ENCODE results near the gene MRFAP1L1. TPM values are rescaled to one million over a fixed set of nuclear protein-coding genes. Genes with fewer than 3 reads are reported as not detected.

The MRFAP1L1 gene
- total RNA-seq, 2 experiments from 2014 or later = 37.0 to 38.6 TPM

GRCh38 chr4:6749340-6750171, 39.9 kb upstream of the MRFAP1L1 start:
- CTCF ChIA-PET = interaction anchor here (0.8 to 1.0 kb wide), 2 partner anchors 9 to 28 kb away, joined by 3 read pairs; no protein-coding TSS in a partner anchor
- intact Hi-C loops (cut with micrococcal nuclease) = no loop called here

GRCh38 chr4:6748286-6748685, 38.6 kb upstream of the MRFAP1L1 start:
- H3K9me3 Mint-ChIP-seq = no peaks in the 10 kb centered on the region
- no peaks in the 10 kb centered on the region for H3K27me3 Mint-ChIP-seq (ENCODE audit: low read depth)
- CTCF ChIA-PET = no interaction called here
- H3K4me1 Mint-ChIP-seq (ENCODE audit: low read depth) = peaks cover 12% of the 10 kb centered on the region
- intact Hi-C loops (cut with micrococcal nuclease) = no loop called here
- H3K27ac Mint-ChIP-seq = no peak overlapping the region
- no peak overlapping the region for H3K4me3 Mint-ChIP-seq
- DNase-seq = no peak
- H3K36me3 Mint-ChIP-seq (ENCODE audit: low read depth) = no peaks in the 10 kb centered on the region

More at GRCh38 chr4:6749340-6750171, 39.9 kb upstream of the MRFAP1L1 start:
- DNase-seq = no peak
- H3K36me3 Mint-ChIP-seq (ENCODE audit: low read depth) = no peaks in the 10 kb centered on the region
- no peak overlapping the region for H3K27ac Mint-ChIP-seq
- peaks cover 12% of the 10 kb centered on the region for H3K4me1 Mint-ChIP-seq (ENCODE audit: low read depth)
- no peak overlapping the region for H3K4me3 Mint-ChIP-seq
- no peaks in the 10 kb centered on the region for H3K27me3 Mint-ChIP-seq (ENCODE audit: low read depth)
- H3K9me3 Mint-ChIP-seq = no peaks in the 10 kb centered on the region

- no peaks in the 10 kb centered on the region for H3K36me3 Mint-ChIP-seq (ENCODE audit: low read depth)
- no peak for DNase-seq
- no peaks in the 10 kb centered on the region for H3K9me3 Mint-ChIP-seq
- H3K27me3 Mint-ChIP-seq (ENCODE audit: low read depth) = no peaks in the 10 kb centered on the region
- no peak overlapping the region for H3K4me3 Mint-ChIP-seq
- no peak overlapping the region for H3K27ac Mint-ChIP-seq
- H3K4me1 Mint-ChIP-seq (ENCODE audit: low read depth) = peaks cover 15% of the 10 kb centered on the region
- CTCF ChIA-PET = interaction anchor here (0.6 kb wide), 1 partner anchor 336 kb away, joined by 4 read pairs; no protein-coding TSS in a partner anchor
- intact Hi-C loops (cut with micrococcal nuclease) = no loop called here
Measured at GRCh38 chr4:6747294-6748051, 37.8 kb upstream of the MRFAP1L1 start.

GRCh38 chr4:6746721-6747293, 37.1 kb upstream of the MRFAP1L1 start:
- Mint-ChIP-seq H3K36me3 (ENCODE audit: low read depth) (no peaks in the 10 kb centered on the region), H3K27me3 (ENCODE audit: low read depth) (no peaks in the 10 kb centered on the region), H3K4me3 (no peak overlapping the region), H3K9me3 (no peaks in the 10 kb centered on the region), H3K27ac (no peak overlapping the region), H3K4me1 (ENCODE audit: low read depth) (peaks cover 16% of the 10 kb centered on the region)
- intact Hi-C loops (cut with micrococcal nuclease) = no loop called here
- no peak for DNase-seq
- CTCF ChIA-PET = no interaction called here

- Mint-ChIP-seq H3K4me1 (ENCODE audit: low read depth) (peaks cover 7% of the 10 kb centered on the region), H3K36me3 (ENCODE audit: low read depth) (no peaks in the 10 kb centered on the region), H3K4me3 (no peak overlapping the region), H3K27ac (no peak overlapping the region), H3K9me3 (peaks cover 2% of the 10 kb centered on the region), H3K27me3 (ENCODE audit: low read depth) (no peaks in the 10 kb centered on the region)
- CTCF ChIA-PET = interaction anchor here (1.2 kb wide), 1 partner anchor 130 kb away, joined by 4 read pairs; no protein-coding TSS in a partner anchor
- DNase-seq = no peak
- intact Hi-C loops (cut with micrococcal nuclease) = loop anchor here (1.0 kb wide), 1 partner anchor 131 kb away; no protein-coding TSS in a partner anchor
Measured at GRCh38 chr4:6742989-6743388, 33.3 kb upstream of the MRFAP1L1 start.

- CTCF ChIA-PET = interaction anchor here (1.0 to 1.2 kb wide), 2 partner anchors 131 kb away, joined by 3 to 4 read pairs; no protein-coding TSS in a partner anchor
- intact Hi-C loops (cut with micrococcal nuclease) = no loop called here
Measured at GRCh38 chr4:6742507-6742906, 32.8 kb upstream of the MRFAP1L1 start.

GRCh38 chr4:6740347-6740746, 30.7 kb upstream of the MRFAP1L1 start:
- CTCF ChIA-PET = no interaction called here
- H3K27ac Mint-ChIP-seq = no peak overlapping the region
- H3K9me3 Mint-ChIP-seq = peaks cover 2% of the 10 kb centered on the region
- DNase-seq = no peak
- intact Hi-C loops (cut with micrococcal nuclease) = no loop called here
- H3K4me1 Mint-ChIP-seq (ENCODE audit: low read depth) = peaks cover 7% of the 10 kb centered on the region
- H3K4me3 Mint-ChIP-seq = no peak overlapping the region
- H3K27me3 Mint-ChIP-seq (ENCODE audit: low read depth) = no peaks in the 10 kb centered on the region
- no peaks in the 10 kb centered on the region for H3K36me3 Mint-ChIP-seq (ENCODE audit: low read depth)

More at GRCh38 chr4:6742507-6742906, 32.8 kb upstream of the MRFAP1L1 start:
- Mint-ChIP-seq H3K9me3 (peaks cover 2% of the 10 kb centered on the region), H3K36me3 (ENCODE audit: low read depth) (no peaks in the 10 kb centered on the region), H3K4me1 (ENCODE audit: low read depth) (peaks cover 7% of the 10 kb centered on the region), H3K27me3 (ENCODE audit: low read depth) (no peaks in the 10 kb centered on the region), H3K27ac (no peak overlapping the region), H3K4me3 (no peak overlapping the region)
- no peak for DNase-seq

- CTCF ChIA-PET = no interaction called here
- no peak for DNase-seq
- no peak overlapping the region for H3K27ac Mint-ChIP-seq
- H3K27me3 Mint-ChIP-seq (ENCODE audit: low read depth) = no peaks in the 10 kb centered on the region
- peaks cover 2% of the 10 kb centered on the region for H3K9me3 Mint-ChIP-seq
- intact Hi-C loops (cut with micrococcal nuclease) = no loop called here
- peaks cover 7% of the 10 kb centered on the region for H3K4me1 Mint-ChIP-seq (ENCODE audit: low read depth)
- no peaks in the 10 kb centered on the region for H3K36me3 Mint-ChIP-seq (ENCODE audit: low read depth)
- H3K4me3 Mint-ChIP-seq = no peak overlapping the region
Measured at GRCh38 chr4:6739920-6740319, 30.3 kb upstream of the MRFAP1L1 start.

- no peak for DNase-seq
- intact Hi-C loops (cut with micrococcal nuclease) = no loop called here
- Mint-ChIP-seq H3K4me1 (ENCODE audit: low read depth) (no peaks in the 10 kb centered on the region), H3K4me3 (no peak overlapping the region), H3K36me3 (ENCODE audit: low read depth) (no peaks in the 10 kb centered on the region), H3K27me3 (ENCODE audit: low read depth) (no peaks in the 10 kb centered on the region), H3K27ac (no peak overlapping the region), H3K9me3 (no peaks in the 10 kb centered on the region)
- CTCF ChIA-PET = interaction anchor here (1.1 to 1.2 kb wide), 2 partner anchors 11 to 139 kb away, joined by 3 to 8 read pairs; no protein-coding TSS in a partner anchor
Measured at GRCh38 chr4:6734165-6734786, 24.6 kb upstream of the MRFAP1L1 start.

GRCh38 chr4:6733358-6734164, 23.9 kb upstream of the MRFAP1L1 start:
- Mint-ChIP-seq H3K27me3 (ENCODE audit: low read depth) (no peaks in the 10 kb centered on the region), H3K4me1 (ENCODE audit: low read depth) (peaks cover under 1% of the 10 kb centered on the region), H3K9me3 (no peaks in the 10 kb centered on the region), H3K27ac (no peak overlapping the region), H3K4me3 (no peak overlapping the region), H3K36me3 (ENCODE audit: low read depth) (no peaks in the 10 kb centered on the region)
- intact Hi-C loops (cut with micrococcal nuclease) = no loop called here
- CTCF ChIA-PET = no interaction called here
- no peak for DNase-seq

- CTCF ChIA-PET = no interaction called here
- peaks cover 9% of the 10 kb centered on the region for H3K4me1 Mint-ChIP-seq (ENCODE audit: low read depth)
- H3K27ac Mint-ChIP-seq = no peak overlapping the region
- DNase-seq = no peak
- intact Hi-C loops (cut with micrococcal nuclease) = no loop called here
- no peak overlapping the region for H3K4me3 Mint-ChIP-seq
- H3K36me3 Mint-ChIP-seq (ENCODE audit: low read depth) = no peaks in the 10 kb centered on the region
- H3K9me3 Mint-ChIP-seq = no peaks in the 10 kb centered on the region
- no peaks in the 10 kb centered on the region for H3K27me3 Mint-ChIP-seq (ENCODE audit: low read depth)
Measured at GRCh38 chr4:6732441-6733357, 23.0 kb upstream of the MRFAP1L1 start.

All from activated naive CD4-positive, alpha-beta T cell treated with anti-CD3 and anti-CD28 coated beads for 36 hours (primary cell).